A549 (cell line): ENCODE measurements around the gene ABCF3.

Source experiments
- GATA3 ChIP-seq: IDR thresholded peaks from 2 replicates; pipeline ENCODE4 v1.6.1; 2012; ENCODE audit warnings: borderline replicate concordance
- KDM1A ChIP-seq: fragments of 200-600 bp; sonication (generic); IDR thresholded peaks from 2 replicates; pipeline ENCODE4 v1.6.1; 2016; ENCODE audit warnings: low read depth, mild to moderate bottlenecking
- MAZ ChIP-seq: fragments of 150-350 bp; IDR thresholded peaks from 2 replicates; pipeline ENCODE4 v1.6.1; 2014; ENCODE audit warnings: antibody characterized with exemption, low read depth, low read length, borderline replicate concordance
- MYC ChIP-seq: IDR thresholded peaks from 2 replicates; pipeline ENCODE4 v1.6.1; 2012; ENCODE audit warnings: mild to moderate bottlenecking, inconsistent platforms, low read length, improper control_type of control experiment, borderline replicate concordance
- ZNF302 ChIP-seq: fragments of 250-450 bp; sonication (Bioruptor Pico); IDR thresholded peaks from 2 replicates; pipeline ENCODE4 v1.9.0; 2021; ENCODE audit warnings: inconsistent platforms, mild to moderate bottlenecking, moderate library complexity
- ZSCAN20 ChIP-seq: fragments of 250-450 bp; sonication (Bioruptor Pico); IDR thresholded peaks from 2 replicates; pipeline ENCODE4 v1.8.0; 2022; ENCODE audit warnings: mild to moderate bottlenecking, moderate library complexity
- TF ChIP-seq, protein P1 (sequence below): fragments of >200 bp; sonication (Bioruptor Twin); formaldehyde crosslinking; IDR thresholded peaks from 3 replicates; pipeline ENCODE4 v1.5.1; 2016
- TF ChIP-seq, protein P2 (sequence below): IDR thresholded peaks from 2 replicates; pipeline ENCODE4 v1.6.1; 2012
- TF ChIP-seq, protein P3 (sequence below): fragments of 250-450 bp; sonication (Bioruptor Pico); IDR thresholded peaks from 2 replicates; pipeline ENCODE4 v1.5.0; 2020; ENCODE audit warnings: low read depth, mild to moderate bottlenecking, moderate library complexity

DNA sequence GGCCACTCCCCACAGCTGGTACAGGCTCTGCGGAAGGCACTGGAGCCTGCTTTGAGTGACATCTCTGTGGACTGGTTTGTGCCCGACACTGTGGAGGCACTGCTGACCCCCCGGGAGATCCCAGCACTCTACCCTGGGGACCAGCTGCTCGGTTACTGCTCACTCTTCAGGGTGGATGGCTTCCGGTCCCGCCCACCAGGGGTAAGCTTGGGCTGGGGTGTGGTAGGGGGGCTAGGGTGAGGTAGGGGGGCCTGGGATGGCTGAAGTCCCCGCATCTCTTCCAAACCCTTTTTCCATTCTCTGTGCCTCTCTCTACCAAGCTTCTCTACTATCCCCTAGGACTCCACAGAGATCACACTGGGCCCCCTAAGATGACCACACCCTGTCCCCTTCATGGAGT is 51.2 kb downstream of the ABCF3 start:
- no peak for TF ChIP-seq MYC
- TF ChIP-seq ZSCAN20, result no peak
- no peak for TF ChIP-seq KDM1A
- TF ChIP-seq GATA3, result no peak
- TF ChIP-seq, protein P1, sequence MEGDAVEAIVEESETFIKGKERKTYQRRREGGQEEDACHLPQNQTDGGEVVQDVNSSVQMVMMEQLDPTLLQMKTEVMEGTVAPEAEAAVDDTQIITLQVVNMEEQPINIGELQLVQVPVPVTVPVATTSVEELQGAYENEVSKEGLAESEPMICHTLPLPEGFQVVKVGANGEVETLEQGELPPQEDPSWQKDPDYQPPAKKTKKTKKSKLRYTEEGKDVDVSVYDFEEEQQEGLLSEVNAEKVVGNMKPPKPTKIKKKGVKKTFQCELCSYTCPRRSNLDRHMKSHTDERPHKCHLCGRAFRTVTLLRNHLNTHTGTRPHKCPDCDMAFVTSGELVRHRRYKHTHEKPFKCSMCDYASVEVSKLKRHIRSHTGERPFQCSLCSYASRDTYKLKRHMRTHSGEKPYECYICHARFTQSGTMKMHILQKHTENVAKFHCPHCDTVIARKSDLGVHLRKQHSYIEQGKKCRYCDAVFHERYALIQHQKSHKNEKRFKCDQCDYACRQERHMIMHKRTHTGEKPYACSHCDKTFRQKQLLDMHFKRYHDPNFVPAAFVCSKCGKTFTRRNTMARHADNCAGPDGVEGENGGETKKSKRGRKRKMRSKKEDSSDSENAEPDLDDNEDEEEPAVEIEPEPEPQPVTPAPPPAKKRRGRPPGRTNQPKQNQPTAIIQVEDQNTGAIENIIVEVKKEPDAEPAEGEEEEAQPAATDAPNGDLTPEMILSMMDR, result no peak
- TF ChIP-seq, protein P2, sequence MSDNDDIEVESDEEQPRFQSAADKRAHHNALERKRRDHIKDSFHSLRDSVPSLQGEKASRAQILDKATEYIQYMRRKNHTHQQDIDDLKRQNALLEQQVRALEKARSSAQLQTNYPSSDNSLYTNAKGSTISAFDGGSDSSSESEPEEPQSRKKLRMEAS, result no peak
- TF ChIP-seq, protein P3, sequence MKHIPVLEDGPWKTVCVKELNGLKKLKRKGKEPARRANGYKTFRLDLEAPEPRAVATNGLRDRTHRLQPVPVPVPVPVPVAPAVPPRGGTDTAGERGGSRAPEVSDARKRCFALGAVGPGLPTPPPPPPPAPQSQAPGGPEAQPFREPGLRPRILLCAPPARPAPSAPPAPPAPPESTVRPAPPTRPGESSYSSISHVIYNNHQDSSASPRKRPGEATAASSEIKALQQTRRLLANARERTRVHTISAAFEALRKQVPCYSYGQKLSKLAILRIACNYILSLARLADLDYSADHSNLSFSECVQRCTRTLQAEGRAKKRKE (CRISPR knock-in tag), result no peak
- no peak for TF ChIP-seq ZNF302 (CRISPR knock-in tag)
- no peak for TF ChIP-seq MAZ
